ENCODE results near the gene RPRD2. TPM values are rescaled to one million over a fixed set of nuclear protein-coding genes. Genes with fewer than 3 reads are reported as not detected.

RPRD2 gene
- 9.0 and 10.2 TPM in 2 replicates for total RNA-seq

DNA sequence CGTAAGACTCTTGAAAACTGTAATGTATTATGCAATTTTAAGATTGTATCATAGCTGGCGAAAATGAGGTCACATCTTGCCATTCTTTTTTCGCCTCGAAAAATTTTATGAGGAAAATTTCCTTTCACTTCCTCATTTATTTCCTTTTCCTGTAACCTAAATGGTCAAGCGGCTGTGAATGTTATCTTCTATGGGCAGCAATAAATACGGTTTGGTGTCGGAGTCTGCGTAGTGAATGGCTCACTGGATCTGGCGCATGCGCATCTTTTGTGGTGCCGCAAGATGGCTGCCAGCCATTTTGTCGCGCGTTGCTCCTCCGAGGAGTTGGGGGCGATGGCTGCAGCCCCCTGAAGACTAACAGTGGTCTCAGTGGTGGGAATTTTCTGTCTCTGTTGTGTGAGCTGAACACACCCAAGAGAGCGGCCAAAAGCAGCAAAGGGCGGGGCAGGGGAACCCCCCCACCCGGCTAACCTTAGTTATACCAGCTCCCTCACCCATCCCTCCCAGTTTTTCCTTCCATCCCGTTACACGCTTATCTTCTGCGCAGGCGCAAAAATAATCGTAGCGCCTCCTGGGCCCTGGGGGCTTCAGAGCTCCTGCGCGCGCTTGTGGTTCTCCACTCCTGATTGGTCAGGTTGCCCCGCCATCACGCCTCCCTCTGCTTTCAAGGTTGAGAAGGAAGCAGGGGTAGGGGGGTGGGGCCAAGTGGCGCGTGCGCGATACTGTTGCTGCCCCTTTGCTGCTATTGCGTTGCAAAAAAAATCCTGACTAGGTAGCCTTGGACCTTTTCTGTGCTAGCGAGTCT, at the start of gene RPRD2:
Gene RPRD2 (plus strand): TSS at position 722 of the 805 bp plus-strand sequence. CDS start 568 bp downstream, outside the sequence.

DNA sequence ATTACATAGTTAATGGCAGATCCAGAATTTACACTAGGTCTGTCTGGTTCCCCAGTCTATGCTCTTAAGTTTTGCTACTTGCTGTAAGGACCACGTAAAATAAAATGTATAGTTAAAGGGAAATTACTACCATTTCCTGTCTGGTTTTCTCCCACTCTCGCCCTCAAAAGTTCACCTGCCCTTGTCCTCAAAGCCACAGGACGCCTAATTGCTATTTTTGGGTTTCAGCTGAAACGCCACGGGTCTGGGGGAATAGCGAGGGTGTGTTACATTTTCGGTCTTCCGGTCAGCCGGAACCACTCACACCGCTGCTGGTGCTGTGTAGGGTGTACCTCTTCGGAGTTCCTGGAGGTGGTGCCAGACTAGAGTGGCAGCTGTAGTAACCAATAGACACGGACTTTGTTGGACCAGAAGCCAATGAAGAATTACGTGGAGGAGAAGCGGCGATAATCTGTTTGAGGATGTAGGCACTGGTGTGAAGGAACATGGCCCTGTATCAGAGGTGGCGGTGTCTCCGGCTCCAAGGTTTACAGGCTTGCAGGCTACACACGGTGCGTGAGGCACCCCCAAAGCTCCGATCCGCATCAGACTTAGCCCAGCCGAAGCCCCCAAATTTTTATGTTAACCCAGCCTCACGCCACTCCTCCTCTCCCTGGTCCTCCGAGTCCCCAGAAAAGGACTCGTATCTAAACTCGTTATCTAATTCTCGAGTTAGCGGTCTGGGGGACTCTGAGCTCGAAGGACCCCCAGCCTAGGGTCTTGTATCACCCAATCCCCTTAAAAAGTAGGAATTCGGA, 123.2 kb downstream of the RPRD2 start, which contains the start of gene TARS2:
Gene TARS2 (plus strand): TSS at position 454 of the 797 bp plus-strand sequence. CDS start 32 bp downstream, at position 486.

DNA sequence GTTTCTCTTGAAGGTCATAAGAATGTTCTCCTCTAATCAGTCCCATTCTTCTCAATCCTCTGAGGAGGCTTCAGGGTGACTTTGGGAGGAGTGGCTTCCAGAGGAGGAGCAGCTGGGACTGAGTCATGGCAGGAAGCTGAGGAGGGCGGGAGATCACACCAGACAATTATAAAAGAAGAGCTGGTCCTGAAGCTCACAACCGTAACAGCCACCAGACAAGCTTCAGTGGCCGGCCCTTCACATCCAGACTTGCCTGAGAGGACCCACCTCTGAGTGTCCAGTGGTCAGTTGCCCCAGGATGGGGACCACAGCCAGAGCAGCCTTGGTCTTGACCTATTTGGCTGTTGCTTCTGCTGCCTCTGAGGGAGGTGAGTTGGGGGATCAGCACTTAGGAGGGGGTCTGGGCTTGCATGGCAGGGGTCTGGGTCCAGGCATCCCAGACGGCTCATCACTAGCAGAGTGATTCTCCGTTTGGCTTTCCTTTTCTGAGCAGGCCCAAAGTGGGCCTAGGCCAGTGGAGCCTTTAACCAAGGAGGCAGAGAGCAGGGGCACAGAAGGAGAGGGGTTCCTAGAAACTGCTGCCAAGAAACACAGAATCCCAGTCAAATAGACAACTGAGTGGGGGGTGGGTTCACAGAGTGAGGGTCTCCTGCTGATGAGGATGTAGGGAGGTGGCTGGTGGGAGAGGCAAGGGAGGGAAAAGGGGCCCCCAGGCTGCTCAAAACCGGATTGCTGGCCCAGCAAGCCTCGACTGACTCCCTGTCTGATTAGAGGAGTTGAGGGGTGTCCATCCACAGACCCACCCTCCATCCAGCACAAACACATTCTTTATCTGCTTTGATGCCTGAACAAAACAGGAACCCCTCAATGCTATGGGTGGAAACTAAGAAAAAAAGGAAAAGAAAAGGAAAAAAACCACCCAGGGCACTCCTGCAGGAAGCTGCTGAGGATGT, 144.2 kb downstream of the RPRD2 start, which contains the start of gene ECM1:
Gene ECM1 (plus strand): TSS at position 198 of the 953 bp plus-strand sequence. CDS start 101 bp downstream, at position 299.

DNA sequence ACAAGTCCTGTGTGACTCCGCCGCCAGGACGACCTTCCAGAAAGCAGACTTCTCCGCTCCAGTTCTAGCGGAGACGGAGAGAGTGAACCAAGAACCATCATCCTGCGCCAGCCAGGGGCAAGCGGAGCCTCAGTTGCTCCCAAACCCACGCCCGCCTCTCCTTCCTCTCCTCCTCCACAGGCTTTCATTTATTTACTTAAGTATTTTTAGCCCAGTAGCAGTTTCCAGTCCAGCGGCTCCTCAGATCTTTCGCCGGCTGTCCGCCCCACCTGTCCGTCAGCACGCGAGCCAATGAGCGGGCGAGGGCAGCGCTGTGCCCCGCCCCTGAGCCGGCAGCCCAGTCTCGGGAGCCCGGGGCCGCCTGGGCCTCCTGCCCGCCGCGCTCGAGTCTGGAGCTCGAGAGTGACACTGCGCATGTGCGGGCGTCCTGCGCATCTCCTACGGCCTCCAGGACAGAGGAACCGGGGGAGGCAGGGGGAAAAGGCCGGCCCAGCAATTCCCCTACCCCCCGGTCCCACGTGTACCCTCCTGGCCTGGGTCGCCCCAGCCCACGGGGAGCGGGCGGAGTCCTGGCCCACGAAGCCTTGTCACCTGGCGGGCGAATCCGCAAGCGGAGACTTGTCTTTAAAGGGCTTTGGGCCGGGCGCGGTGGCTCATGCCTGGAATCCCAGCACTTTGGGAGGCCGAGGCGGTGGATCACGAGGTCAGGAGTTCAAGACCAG, 151.5 kb downstream of the RPRD2 start, which contains the start of gene FALEC:
Gene FALEC (plus strand): TSS at position 425 of the 722 bp plus-strand sequence.

Other genes starting within 250 kb of the RPRD2 start
- 11.2 and 22.8 TPM in 2 replicates for gene PLEKHO1, start 214.2 kb upstream of the RPRD2 start, total RNA-seq
- gene ANP32E, start 128.0 kb upstream of the RPRD2 start, total RNA-seq, result 16.9 and 20.1 TPM in 2 replicates
- under 0.01 TPM in 1 of 2 replicates, not detected in the other for gene CA14, start 106.4 kb upstream of the RPRD2 start, total RNA-seq
- gene APH1A, start 95.1 kb upstream of the RPRD2 start, total RNA-seq, result 107 and 130 TPM in 2 replicates
- 0.33 and 0.79 TPM in 2 replicates for gene C1orf54, start 91.4 kb upstream of the RPRD2 start, total RNA-seq
- 5.1 and 5.9 TPM in 2 replicates for gene CIART, start 81.6 kb upstream of the RPRD2 start, total RNA-seq
- 35.2 and 49.9 TPM in 2 replicates for gene MRPS21, start 70.3 kb upstream of the RPRD2 start, total RNA-seq
- gene PRPF3, start 42.6 kb upstream of the RPRD2 start, total RNA-seq, result 37.6 and 40.4 TPM in 2 replicates
- 16.9 and 20.9 TPM in 2 replicates for gene TARS2, start 123.3 kb downstream of the RPRD2 start, total RNA-seq
- 18.4 and 27.9 TPM in 2 replicates for gene ECM1, start 144.0 kb downstream of the RPRD2 start, total RNA-seq
- gene FALEC, start 151.6 kb downstream of the RPRD2 start, total RNA-seq, result not detected in 2 replicates
- gene ADAMTSL4, start 185.3 kb downstream of the RPRD2 start, total RNA-seq, result 3.5 and 34.5 TPM in 2 replicates
- gene MCL1, start 215.5 kb downstream of the RPRD2 start, total RNA-seq, result 226 and 247 TPM in 2 replicates

Data from placental epithelial cell (primary cell).